GM18511 (cell line): ENCODE data around the gene PYGO1.
"Not testable (repeated sequence)": the region's sequence is repeated elsewhere in the genome, so short reads cannot be mapped to it uniquely, and the experiment has no call there.

ENCODE experiments used
- ATAC-seq: cut with Tn5 transposase; IDR thresholded peaks from one replicate; pipeline ENCODE4 v1.9.1; 2021; ENCODE audit warnings: mild to moderate bottlenecking, moderate library complexity; ENCODE audit not compliant: unreplicated experiment

The PYGO1 gene

GRCh38 chr15:55588070-55588814, at the start of gene PYGO1:
Gene PYGO1 (minus strand): TSS chr15:55588345. CDS start chr15:55587883, 462 bp downstream.
- peak; percentile 75 for ATAC-seq

- ATAC-seq = no peak
These were observed 48.9 kb upstream of the PYGO1 start for GRCh38 chr15:55637086-55637485.

- ATAC-seq = no peak
These were observed 45.6 kb upstream of the PYGO1 start for GRCh38 chr15:55633731-55634130.

GRCh38 chr15:55632434-55632833, 44.3 kb upstream of the PYGO1 start:
- ATAC-seq = no peak

GRCh38 chr15:55630858-55631257, 42.7 kb upstream of the PYGO1 start:
- no peak for ATAC-seq

- ATAC-seq = no peak
These were observed 40.2 kb upstream of the PYGO1 start for GRCh38 chr15:55628369-55628730.

GRCh38 chr15:55627730-55628368, 39.7 kb upstream of the PYGO1 start:
- no peak for ATAC-seq

- no peak for ATAC-seq
These were observed 31.6 kb upstream of the PYGO1 start for GRCh38 chr15:55619783-55620182.

- ATAC-seq = no peak
These were observed 30.2 kb upstream of the PYGO1 start for GRCh38 chr15:55618387-55618786.

- ATAC-seq = no peak
These were observed 27.3 kb upstream of the PYGO1 start for GRCh38 chr15:55615445-55615844.

GRCh38 chr15:55613727-55614126, 25.6 kb upstream of the PYGO1 start:
- no peak for ATAC-seq

- ATAC-seq = no peak
These were observed 18.1 kb upstream of the PYGO1 start for GRCh38 chr15:55606214-55606613.

GRCh38 chr15:55601374-55601773, 13.2 kb upstream of the PYGO1 start:
- no peak for ATAC-seq

GRCh38 chr15:55599439-55599838, 11.3 kb upstream of the PYGO1 start:
- no peak for ATAC-seq

- not testable (repeated sequence) for ATAC-seq
These were observed 4.9 kb upstream of the PYGO1 start for GRCh38 chr15:55593019-55593418.

- no peak for ATAC-seq
These were observed 2.6 kb upstream of the PYGO1 start for GRCh38 chr15:55590788-55591187.

GRCh38 chr15:55589287-55589686, 1.1 kb upstream of the PYGO1 start:
- ATAC-seq = no peak

- no peak for ATAC-seq
These were observed 620 bp upstream of the PYGO1 start for GRCh38 chr15:55588815-55589115.

- peak; percentile 42 for ATAC-seq
These were observed 650 bp downstream of the PYGO1 start for GRCh38 chr15:55587321-55588069.

GRCh38 chr15:55586808-55587207, 1.3 kb downstream of the PYGO1 start:
- no peak for ATAC-seq

GRCh38 chr15:55576943-55577342, 11.2 kb downstream of the PYGO1 start:
- ATAC-seq = no peak

- ATAC-seq = no peak
These were observed 14.0 kb downstream of the PYGO1 start for GRCh38 chr15:55574096-55574495.
